ENCODE data around the gene AHCTF1.

- TF ChIP-seq POLR2A (IDR thresholded peaks at IDR 0.05; ENCODE audit: low read depth, low read length) (no peak), POLR2AphosphoS5 (IDR thresholded peaks at IDR 0.05; ENCODE audit: low read depth, low read length) (no peak)
Observed at GRCh38 chr1:246794828-246795671, 136.7 kb downstream of the AHCTF1 start.

All from GM12891 (cell line).